ENCODE measurements around the gene ELFN2. TPM values are rescaled to one million over a fixed set of nuclear protein-coding genes. Genes with fewer than 3 reads are reported as not detected.

The ELFN2 gene
- total and polyA plus RNA-seq, 8 donors, result 0.70 to 4.9 (median 1.5) TPM

GRCh38 chr22:37406441-37407235, 20.6 kb downstream of the ELFN2 start:
- peak in 1 of 4 donors; percentile 74 for DNase-seq
- peak; percentile 70 for ATAC-seq
- H3K27me3 ChIP-seq, result peaks cover 0 to 34% of the 10 kb centered on the region in 2 donors
- no peaks in the 10 kb centered on the region for H3K9me3 ChIP-seq
- no peaks in the 10 kb centered on the region for H3K36me3 ChIP-seq
- peaks cover 9 to 24% of the 10 kb centered on the region in 2 donors for H3K4me1 ChIP-seq
- H3K4me3 ChIP-seq, result no peak overlapping the region
- no peak for TF ChIP-seq CTCF (IDR thresholded peaks at IDR 0.05)
- no peak overlapping the region for H3K27ac ChIP-seq
- intact Hi-C loops (cut with DNase I), result no loop called here

GRCh38 chr22:37404091-37404490, 23.2 kb downstream of the ELFN2 start:
- H3K27ac ChIP-seq, result no peak overlapping the region
- no peak for TF ChIP-seq CTCF (IDR thresholded peaks at IDR 0.05)
- intact Hi-C loops (cut with DNase I), result no loop called here
- peaks cover 0 to 17% of the 10 kb centered on the region in 2 donors for H3K27me3 ChIP-seq
- no peaks in the 10 kb centered on the region for H3K9me3 ChIP-seq
- peaks cover 3 to 18% of the 10 kb centered on the region in 2 donors for H3K4me1 ChIP-seq
- H3K4me3 ChIP-seq, result no peak overlapping the region
- DNase-seq (no peak), ATAC-seq (no peak)
- H3K36me3 ChIP-seq, result no peaks in the 10 kb centered on the region

- H3K36me3 ChIP-seq, result no peaks in the 10 kb centered on the region
- peaks cover 0 to 18% of the 10 kb centered on the region in 2 donors for H3K4me1 ChIP-seq
- H3K4me3 ChIP-seq, result no peak overlapping the region
- no peak overlapping the region for H3K27ac ChIP-seq
- no peak for TF ChIP-seq CTCF (IDR thresholded peaks at IDR 0.05)
- ATAC-seq, result no peak
- peaks cover 0 to 17% of the 10 kb centered on the region in 2 donors for H3K27me3 ChIP-seq
- DNase-seq, result no peak
- intact Hi-C loops (cut with DNase I), result no loop called here
- no peaks in the 10 kb centered on the region for H3K9me3 ChIP-seq
Observed at GRCh38 chr22:37403267-37403960, 23.9 kb downstream of the ELFN2 start.

GRCh38 chr22:37402184-37402506, 25.1 kb downstream of the ELFN2 start:
- Histone ChIP-seq H3K9me3 (no peaks in the 10 kb centered on the region), H3K36me3 (no peaks in the 10 kb centered on the region), H3K4me1 (peaks cover 0 to 18% of the 10 kb centered on the region in 2 donors), H3K27me3 (peaks cover 0 to 10% of the 10 kb centered on the region in 2 donors), H3K4me3 (no peak overlapping the region), H3K27ac (no peak overlapping the region)
- intact Hi-C loops (cut with DNase I), result no loop called here
- no peak for TF ChIP-seq CTCF (IDR thresholded peaks at IDR 0.05)
- DNase-seq (no peak), ATAC-seq (no peak)

Data from left lung (tissue), 10 donors.